GM23248 (cell line): Measurements from ENCODE around the gene CCDC192.

Experiments used
- EZH2 ChIP-seq: fragments of 200-600 bp; sonication (generic); IDR thresholded peaks from 2 replicates; pipeline ENCODE4 v1.6.1; 2018; ENCODE audit warnings: antibody characterized with exemption, mild to moderate bottlenecking; ENCODE audit not compliant: insufficient read depth, poor library complexity, severe bottlenecking
- EZH2phosphoT487 ChIP-seq: fragments of 200-600 bp; sonication (generic); IDR thresholded peaks from 2 replicates; pipeline ENCODE4 v1.6.1; 2018; ENCODE audit warnings: antibody characterized with exemption, moderate library complexity, mild to moderate bottlenecking, low read depth; ENCODE audit not compliant: insufficient read depth

GRCh38 chr5:127666043-127666716, 37.0 kb upstream of the CCDC192 start:
- TF ChIP-seq EZH2phosphoT487, result no peak
- no peak for TF ChIP-seq EZH2
